GM19193 (cell line): ENCODE measurements around the gene NKX1-1.

ENCODE experiments used
- POLR2A ChIP-seq: IDR thresholded peaks from 4 replicates; pipeline ENCODE4 v1.6.1; 2011; ENCODE audit not compliant: insufficient read depth, insufficient read length; ENCODE audit errors: extremely low read depth

The NKX1-1 gene

DNA sequence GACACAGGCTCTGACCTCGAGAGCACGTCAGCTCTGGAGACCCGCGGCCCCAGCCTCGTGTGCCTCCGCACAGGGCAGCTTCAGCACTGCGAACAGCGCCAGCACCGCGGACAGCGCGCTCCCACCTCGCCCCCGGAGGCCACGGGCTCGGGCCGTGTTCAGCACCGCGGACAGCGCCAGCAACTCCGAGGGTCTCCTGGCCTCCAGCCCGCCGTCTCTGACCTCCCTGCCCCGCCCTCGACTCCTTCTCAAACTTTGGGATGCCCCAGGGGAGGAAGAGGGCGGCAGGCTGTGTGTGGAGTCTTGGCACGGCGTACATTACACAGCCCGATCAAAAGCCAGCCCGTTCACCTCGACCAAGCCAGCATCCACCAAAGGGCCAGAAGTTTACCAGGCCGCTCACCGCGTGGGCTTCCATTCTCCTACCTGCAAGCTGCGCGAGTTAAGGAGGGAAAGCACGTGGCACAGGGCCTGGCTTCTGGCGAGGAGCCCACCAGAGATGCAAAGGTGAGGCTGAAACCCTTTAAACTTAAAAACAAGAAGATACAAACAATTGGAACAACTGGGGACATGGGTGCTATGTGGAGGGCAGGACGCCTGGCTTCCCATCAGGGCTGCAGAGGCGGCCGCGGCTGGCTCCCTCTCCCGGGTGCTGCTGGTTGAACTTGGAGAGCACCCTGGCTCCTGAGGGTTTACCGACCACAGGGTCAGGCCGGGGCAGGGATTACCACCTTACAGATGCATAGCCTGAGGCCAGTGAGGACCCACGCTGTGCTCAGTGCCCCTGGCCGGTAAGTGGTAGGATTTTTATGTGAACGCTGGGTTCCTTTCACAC, 4.5 kb upstream of the NKX1-1 start:
- no peak for TF ChIP-seq POLR2A

DNA sequence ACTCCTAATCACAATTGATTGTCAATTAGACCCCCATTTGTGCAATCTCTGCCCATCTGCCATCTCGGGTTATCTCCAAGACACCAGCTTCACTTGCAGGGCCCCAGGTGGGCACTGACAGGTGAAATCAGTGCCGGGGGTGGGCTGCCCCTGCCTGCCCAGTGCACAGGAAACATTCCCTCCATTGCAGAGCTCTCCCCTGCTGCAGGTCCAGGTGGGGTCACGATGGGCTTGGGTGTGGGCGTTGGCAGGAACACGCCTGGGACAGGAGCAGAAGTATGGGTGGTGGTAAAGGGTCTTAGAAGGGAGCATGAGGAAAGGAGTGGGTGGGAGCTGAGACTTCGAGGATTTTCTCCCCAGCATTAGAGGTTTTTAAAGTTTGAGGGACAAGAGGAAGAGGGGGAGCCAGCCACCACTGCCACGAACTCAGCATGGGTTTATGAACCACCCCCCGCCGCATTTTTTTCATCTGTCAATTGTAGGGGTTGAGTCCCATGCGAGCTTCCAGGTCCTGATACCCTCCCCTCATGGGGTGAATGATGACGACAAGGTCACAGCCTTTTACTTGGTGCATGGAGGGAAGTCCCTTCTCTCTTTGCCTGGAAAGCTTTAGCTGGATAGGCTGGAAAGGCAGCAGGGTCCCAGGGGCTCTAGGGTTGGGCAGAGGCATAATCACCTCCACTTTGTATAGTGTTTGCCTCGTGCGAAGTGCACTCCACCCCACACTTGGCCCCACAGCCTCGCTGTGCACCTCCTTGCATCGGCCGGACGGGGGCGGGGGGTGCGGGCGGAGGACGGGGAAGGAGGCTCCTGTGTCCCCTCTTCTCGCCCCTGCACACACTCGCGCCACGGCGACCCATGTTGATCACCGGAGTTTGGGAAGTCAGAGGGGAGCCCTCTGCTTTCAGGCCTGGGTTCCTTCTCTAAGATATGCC, 3.5 kb upstream of the NKX1-1 start:
- TF ChIP-seq POLR2A = no peak

DNA sequence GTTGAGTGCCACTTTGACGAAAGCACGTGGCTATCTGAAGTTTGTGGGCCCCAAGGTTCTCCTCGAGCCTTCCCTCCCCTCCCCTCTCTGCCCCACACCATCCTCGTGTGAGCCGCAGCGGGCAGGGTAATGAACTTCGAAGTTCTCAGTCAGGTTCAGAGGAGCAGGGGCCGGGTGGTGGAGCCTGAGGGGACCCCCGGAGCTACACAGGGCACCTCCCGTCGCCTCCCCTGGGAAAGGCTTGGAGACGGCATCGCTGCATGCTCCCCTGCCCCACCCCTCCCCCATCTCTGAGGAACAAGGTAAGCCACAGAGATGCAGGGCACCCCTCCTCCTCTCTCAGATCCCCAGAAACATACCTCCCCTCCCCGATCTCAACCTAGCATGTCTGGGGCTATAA, 2.8 kb upstream of the NKX1-1 start:
- TF ChIP-seq POLR2A = no peak

DNA sequence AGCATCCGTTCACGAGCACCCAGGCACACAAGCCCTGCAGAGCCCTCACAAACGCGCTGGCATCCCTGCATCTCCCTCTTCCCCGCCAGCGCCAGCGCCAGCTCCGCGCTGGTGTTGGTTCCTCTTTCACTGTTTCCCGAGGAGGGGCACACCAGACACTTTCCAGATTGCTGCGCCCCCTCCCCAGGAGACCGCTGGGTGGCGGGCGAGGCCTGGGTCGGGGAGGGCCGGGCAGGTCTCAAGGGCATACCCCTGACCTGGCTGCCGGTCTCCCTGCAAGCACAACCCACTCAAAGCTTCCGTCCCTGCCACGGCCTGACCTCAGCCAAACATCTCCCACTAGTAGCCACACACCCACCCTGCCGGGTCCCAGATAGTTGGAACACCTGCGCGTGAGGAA, 2.2 kb upstream of the NKX1-1 start:
- TF ChIP-seq POLR2A = no peak

DNA sequence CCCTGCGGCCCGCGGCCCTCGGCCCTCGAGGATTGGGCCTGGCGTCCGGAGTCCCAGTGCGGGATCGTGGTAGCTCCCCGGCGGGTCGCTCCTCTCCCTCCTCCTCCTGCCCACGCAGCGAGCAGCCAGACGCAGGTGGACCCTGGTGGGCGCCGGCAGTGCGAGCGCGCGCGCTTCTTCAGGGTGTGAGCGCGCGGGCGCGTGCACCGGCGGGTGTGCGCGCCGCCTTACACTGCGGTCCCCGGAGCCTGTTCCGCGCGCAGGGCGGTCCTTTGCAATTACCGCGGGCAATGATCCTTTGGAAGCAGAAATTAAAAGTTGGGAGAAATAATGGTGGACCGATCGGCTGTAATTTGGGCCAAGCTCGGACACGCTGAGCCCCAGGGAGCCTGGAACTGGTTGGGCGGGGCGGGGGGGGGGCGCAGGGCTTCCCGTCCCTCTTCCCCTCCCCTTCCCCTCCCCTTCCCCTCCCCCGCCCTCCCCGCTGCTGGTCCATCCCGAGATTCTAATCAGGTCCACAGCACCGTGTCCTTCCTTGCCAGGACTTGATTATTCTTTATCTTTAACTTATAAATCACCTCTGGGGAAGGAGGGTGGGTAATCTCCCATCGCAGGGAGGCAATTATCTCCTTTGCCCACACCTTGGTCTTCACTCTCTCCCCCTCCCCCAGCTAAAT, 1.6 kb upstream of the NKX1-1 start:
- TF ChIP-seq POLR2A = no peak

DNA sequence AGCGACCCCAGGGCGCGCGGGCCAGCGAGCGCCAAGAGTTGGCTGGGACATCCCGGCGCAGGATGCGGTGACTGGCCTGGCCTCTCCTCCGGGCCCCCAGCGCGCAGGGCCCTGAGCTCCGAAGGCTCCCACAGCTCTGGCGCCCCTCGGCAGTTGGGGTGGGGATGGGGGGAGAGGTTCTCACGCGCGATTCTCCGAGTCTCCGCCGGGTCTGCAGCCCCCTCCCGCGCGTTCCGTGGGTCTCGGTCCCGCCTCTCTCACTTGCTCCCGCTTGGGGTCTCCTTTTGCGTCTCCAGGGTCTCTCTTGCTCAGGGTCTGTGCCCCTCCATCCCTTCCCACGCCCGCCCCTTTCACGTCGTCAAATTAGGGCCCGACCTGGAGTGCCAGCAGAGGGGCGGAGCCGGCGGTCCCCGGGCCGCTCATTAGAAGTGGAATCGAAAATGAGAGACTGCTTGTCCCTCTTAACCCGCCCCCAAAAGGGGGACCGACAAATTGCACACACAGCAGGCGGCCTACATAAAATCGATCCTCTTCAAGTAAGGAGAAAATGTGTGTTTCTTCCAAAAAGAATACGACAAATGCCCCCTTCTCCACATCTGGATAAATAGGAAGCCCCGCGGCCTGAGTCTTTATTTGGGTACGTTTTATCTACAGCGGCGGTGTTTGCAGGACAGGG, 877 bp upstream of the NKX1-1 start:
- no peak for TF ChIP-seq POLR2A

DNA sequence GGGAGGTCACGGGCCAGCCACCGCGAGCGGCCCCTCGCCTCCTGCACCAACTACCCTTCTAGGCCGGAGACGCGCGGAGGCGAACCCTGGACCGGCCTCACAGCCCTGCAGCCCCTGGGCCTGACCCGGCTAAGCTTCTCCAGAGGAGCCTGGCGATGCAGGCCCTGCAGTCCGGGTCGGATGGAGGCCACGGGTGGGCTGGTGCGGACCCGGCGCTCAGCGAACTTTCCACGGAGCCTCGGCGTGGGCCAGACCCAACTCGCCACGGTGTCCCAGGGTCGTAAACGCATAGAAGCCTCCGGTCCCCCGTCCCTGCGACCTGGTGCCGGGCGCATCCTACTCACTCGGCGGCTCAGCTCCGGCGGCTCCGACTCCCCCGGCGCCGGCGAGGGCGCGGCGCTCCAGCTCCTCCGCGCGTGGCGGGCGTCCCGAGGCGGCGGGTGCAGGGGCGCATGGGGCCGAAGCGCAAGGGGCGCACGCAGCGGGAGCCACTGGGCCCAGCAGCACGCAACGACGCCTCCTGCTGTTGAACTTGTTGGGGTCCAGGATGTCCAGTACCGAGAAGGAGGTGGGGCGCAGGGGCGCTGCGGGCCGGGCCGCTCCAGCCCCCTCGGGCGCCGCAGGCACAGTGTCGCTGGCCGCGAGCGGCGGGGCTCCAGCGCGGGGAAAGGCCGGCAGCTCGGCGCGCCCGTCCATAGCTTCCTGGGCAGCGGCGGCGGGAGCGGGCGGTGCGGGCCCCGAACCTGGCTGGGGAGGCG, 427 bp downstream of the NKX1-1 start:
- no peak for TF ChIP-seq POLR2A

DNA sequence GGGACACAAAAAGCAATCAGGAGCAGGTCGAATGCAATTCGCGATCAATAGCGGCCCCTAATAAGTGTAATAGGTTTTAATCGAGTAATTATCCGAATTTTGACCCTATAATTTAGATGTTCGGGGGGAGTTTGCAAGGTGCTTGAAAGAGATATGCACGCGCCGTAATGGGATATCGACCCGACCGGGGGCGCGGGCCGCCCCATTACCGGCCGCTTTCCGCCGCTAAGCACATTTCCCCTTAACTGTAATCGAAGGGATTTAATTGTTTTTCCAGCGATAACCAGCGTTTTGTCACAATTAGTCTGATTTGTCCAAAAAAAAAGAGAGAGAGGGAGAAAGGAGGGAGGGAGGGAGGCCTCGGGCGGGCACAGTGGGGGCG, 997 bp downstream of the NKX1-1 start:
- no peak for TF ChIP-seq POLR2A

DNA sequence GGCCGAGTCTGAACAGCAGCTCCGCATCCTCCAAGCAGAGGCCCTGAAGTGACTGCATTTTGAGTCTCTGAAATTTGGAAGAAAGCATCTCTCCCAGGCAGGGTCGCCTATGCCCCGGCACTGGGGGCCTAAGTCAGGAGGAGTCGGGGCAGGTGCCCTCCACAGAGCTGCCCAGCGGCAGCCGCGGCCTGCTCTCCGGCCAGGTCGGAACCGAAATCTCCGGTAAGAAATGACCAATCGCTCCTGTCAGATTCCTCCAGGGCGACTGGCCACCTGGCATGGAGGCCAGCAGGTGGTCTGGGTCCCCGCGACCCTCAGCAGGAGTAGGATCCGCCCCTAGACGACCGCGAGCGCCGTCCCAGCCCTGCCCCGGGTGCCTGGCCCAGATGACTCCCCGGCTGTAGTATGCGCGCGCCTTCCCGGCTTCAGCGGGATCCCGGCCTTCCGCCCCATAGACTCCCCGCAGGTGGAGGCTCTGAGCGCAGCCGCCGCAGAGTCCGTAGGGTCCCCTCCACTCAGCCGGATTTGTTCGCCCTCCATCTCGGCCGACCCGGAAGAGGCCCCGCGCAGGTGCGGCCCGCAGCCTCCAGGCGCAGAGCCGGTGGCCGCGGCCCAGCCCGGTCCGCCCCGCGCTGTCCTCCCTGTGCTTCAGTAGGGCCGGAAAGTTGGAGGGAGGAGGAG, 1.5 kb downstream of the NKX1-1 start:
- no peak for TF ChIP-seq POLR2A

DNA sequence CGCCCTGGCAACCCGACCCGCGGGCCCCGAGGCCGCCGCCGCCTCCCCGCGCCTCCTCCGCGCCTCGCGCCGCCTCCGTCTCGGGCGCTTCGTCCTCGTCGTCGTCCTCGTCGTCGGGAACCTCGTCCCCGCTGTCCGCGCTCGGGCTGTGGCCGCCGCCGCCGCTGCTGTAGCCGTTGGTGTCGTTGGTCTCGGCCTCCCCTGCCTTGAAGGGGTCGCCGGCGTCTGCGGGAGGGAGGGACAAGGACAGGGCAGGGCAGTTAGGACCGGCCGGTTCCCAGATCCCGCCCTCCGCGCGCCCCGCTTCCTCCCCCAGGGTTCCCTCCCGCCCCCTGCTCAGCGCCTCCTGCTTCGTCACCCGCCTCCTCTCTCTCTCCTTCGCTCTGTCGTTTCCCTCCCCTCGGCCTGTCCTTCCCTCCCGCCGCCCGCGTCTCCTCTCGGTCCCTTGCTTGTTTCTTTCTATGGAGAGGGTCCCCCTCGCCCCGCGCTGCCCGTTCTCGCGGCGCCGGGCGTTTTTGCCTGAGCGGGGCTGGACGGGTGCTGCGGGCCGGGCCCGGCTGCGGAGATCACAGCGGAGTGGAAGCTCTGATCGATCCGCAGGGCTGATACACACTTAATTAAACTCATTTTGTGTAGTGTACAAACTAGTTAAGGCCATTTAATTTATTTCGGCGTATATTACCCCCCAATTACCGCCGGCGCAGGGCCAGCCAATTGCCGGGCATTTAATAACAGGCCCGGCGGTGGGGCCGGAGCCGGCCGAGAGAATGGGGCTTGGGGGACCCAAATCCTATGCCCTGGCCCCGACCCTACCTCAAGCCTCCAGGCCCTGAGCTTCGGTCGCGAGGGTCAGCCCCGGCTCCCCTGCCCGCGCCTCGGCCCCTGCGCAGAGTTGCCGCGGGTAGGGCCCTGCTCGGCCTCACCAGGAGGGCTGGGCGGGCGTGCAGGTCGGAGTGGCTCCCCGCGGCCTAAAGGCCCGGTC, 2.4 kb downstream of the NKX1-1 start:
- no peak for TF ChIP-seq POLR2A

DNA sequence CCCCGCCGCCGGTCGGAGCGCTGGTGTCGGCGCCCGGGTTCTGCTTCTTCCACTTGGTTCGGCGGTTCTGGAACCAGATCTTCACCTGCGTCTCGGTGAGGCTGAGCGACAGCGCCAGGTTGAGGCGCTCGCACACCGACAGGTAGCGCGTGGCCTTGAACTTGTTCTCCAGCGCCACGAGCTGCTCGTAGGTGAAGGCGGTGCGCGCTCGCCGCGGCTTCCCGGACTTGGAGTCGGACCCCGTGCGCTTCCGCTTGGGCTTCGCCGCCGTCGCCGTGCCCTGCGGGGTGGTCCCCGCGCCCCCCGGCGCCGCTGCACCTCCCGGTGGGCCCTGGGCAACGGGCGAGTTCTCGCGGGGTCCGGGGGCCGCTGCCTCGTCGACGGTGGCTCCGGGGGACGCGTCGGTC, 3.1 kb downstream of the NKX1-1 start:
- TF ChIP-seq POLR2A = no peak

DNA sequence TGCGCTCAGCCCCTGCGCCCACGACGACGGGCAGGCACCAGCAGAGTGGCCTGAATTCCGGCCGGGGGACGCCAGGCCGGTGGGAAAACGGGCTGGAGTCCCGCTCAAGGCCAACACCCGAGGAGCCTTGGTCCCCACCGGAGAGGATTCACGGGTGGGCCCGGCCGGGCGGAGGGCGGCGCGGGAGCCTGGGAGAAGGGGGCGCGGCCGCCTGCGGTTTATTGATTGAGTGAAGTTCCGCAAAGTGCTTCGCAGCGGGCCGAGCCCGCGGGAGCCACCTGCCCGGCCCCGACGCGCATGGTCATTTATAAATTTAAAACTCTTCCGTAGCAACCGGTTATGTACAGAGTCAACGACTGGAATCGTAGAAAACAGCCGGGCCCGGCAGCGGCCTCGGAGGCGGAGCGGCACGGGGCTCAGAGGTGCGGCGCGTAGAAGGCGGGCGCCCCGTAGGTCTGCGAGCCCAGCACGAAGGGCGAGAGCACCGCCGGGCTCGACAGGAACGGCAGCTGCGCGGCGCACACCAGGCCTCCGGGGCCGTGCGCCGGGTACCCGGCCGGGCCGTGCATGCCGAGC, 3.6 kb downstream of the NKX1-1 start:
- TF ChIP-seq POLR2A = no peak

DNA sequence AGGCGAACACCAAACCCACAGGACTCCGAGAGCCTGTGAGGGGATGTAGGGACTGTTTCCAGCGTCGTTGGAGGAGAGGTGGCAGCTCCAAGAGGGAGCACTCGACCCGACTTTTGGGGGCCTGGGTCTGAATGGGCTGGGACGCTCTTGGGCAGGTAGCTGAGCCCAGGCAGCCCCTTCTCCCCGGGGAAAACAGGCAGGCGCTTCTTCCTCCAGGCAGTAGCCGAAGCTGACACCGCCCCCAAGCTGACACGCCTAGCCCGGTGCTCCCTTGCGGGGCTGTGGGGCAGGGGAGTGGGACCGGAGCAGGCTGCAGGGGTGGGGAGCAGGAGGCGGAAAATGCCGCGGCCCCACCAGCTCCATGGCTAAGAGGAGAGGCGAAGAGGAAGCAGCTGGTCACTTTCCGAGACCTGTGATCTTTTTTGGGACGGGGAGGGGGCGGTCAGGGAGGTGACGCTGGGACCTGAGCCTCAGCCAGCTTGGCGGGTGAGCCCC, 4.2 kb downstream of the NKX1-1 start:
- no peak for TF ChIP-seq POLR2A
